MCF 10A (cell line): ENCODE results near the gene GPN2. TPM values are rescaled to one million over a fixed set of nuclear protein-coding genes. Genes with fewer than 3 reads are reported as not detected.

Experiments used
- BruUV-seq: library from RNA; stranded (reverse); fragments of 400-500 nt; replicated peaks from 2 replicates; lab custom pipeline; 2021; lab: Mats Ljungman, UMichigan
- CTCF ChIA-PET: fragments of 300-600 bp; sonication (Branson Sonifier 250); formaldehyde crosslinking; extraction: SDS; loops from one replicate; lab custom pipeline; 2021; ENCODE audit warnings: antibody characterized with exemption, inconsistent platforms; lab: Yijun Ruan, JAX
- POLR2A ChIA-PET: fragments of 300-600, 350-650 bp; sonication (Branson Sonifier 250); formaldehyde crosslinking; extraction: SDS; loops from one replicate; lab custom pipeline; 2020; ENCODE audit warnings: antibody characterized with exemption, inconsistent platforms; lab: Yijun Ruan, JAX
- DNase-seq: peaks from one replicate; pipeline ENCODE4 v3.0.0-alpha.2; 2018; ENCODE audit not compliant: unreplicated experiment
- H3K27ac Mint-ChIP-seq: one replicate; pipeline ENCODE4 v1.8.0; 2022; ENCODE audit warnings: mild to moderate bottlenecking, low read depth, mixed read lengths; ENCODE audit not compliant: unreplicated experiment
- H3K27me3 Mint-ChIP-seq: one replicate; pipeline ENCODE4 v1.8.0; 2022; ENCODE audit warnings: mixed read lengths; ENCODE audit not compliant: insufficient read depth, unreplicated experiment
- H3K36me3 Mint-ChIP-seq: one replicate; pipeline ENCODE4 v1.8.0; 2022; ENCODE audit warnings: mild to moderate bottlenecking, moderate library complexity, mixed read lengths; ENCODE audit not compliant: insufficient read depth, unreplicated experiment
- H3K4me1 Mint-ChIP-seq: one replicate; pipeline ENCODE4 v1.8.0; 2022; ENCODE audit warnings: mixed read lengths; ENCODE audit not compliant: insufficient read depth, unreplicated experiment
- H3K4me3 Mint-ChIP-seq: one replicate; pipeline ENCODE4 v1.8.0; 2022; ENCODE audit warnings: mild to moderate bottlenecking, moderate library complexity, mixed read lengths; ENCODE audit not compliant: unreplicated experiment
- H3K9me3 Mint-ChIP-seq: one replicate; pipeline ENCODE4 v1.8.0; 2022; ENCODE audit warnings: mixed read lengths; ENCODE audit not compliant: unreplicated experiment
- CTCF ChIP-seq: fragments of 200-600 bp; IDR thresholded peaks from one replicate; pipeline ENCODE4 v1.8.0; 2022; ENCODE audit warnings: antibody characterized with exemption, mild to moderate bottlenecking; ENCODE audit not compliant: unreplicated experiment
- intact Hi-C: fragments of 100-400 bp; cut with micrococcal nuclease; formaldehyde crosslinking; loops from 2 replicates; pipeline ENCODE4 v1.14.1; 2022
- total RNA-seq: library from RNA; stranded (reverse); gene quantifications from 2 replicates; pipeline ENCODE4 v1.2.3, GENCODE V29; 2022

GPN2 gene
- total RNA-seq, 1 experiment from 2014 or later, result 39.7 TPM

- BruUV-seq, result no TSS peak
- intact Hi-C loops, result loop anchor here (2.0 kb wide), 1 partner anchor 15 kb away; no protein-coding TSS in a partner anchor
- H3K27me3 Mint-ChIP-seq, result no peaks in the 10 kb centered on the region
- H3K36me3 Mint-ChIP-seq, result peaks cover 10% of the 10 kb centered on the region
- H3K4me1 Mint-ChIP-seq, result peaks cover 25% of the 10 kb centered on the region
- ChIA-PET POLR2A (interaction anchor here (0.6 to 9.7 kb wide), 22 partner anchors 8 to 1525 kb away, joined by 3 to 131 read pairs (median 4); partner anchors contain the start of genes DHDDS, GPN2, KDF1 and PIGV), CTCF (interaction anchor here (0.7 to 3.5 kb wide), 5 partner anchors 8 to 261 kb away, joined by 3 to 28 read pairs (median 4); no protein-coding TSS in a partner anchor)
- no peak for TF ChIP-seq CTCF
- no peak for DNase-seq
- H3K4me3 Mint-ChIP-seq, result peak overlapping the region; percentile 97
- H3K27ac Mint-ChIP-seq, result peak overlapping the region; percentile 94
- H3K9me3 Mint-ChIP-seq, result no peaks in the 10 kb centered on the region
Measured at GRCh38 chr1:26863685-26864077, 26.4 kb downstream of the GPN2 start.

DNA sequence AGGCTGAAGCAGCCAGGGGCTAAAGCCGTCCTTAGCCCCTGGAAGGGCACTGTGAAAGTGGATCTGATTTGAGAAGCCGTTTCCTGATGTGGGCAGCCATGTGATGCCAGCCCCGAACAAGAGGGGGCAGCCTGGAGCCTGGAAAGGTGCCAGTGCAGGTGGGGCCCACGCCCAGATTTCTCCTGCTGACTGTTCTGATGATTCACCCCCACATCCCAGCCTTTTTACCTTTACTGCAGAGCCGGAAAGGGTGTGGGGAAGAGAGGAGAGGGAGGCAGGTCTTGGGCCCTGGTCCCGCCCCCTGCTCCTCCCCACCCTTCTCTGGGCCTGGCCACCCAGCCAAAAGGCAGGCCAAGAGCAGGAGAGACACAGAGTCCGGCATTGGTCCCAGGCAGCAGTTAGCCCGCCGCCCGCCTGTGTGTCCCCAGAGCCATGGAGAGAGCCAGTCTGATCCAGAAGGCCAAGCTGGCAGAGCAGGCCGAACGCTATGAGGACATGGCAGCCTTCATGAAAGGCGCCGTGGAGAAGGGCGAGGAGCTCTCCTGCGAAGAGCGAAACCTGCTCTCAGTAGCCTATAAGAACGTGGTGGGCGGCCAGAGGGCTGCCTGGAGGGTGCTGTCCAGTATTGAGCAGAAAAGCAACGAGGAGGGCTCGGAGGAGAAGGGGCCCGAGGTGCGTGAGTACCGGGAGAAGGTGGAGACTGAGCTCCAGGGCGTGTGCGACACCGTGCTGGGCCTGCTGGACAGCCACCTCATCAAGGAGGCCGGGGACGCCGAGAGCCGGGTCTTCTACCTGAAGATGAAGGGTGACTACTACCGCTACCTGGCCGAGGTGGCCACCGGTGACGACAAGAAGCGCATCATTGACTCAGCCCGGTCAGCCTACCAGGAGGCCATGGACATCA is 27.1 kb downstream of the GPN2 start, which contains the start of gene SFN:
SFN (plus strand) TSS at position 369 of the 904 bp plus-strand sequence; CDS start at position 433, 64 bp downstream.
- POLR2A ChIA-PET, result interaction anchor here (0.6 to 9.7 kb wide), 30 partner anchors 7 to 1524 kb away, joined by 3 to 131 read pairs (median 4); partner anchors contain the start of genes DHDDS, GPATCH3, GPN2 and KDF1
- TSS peak; percentile 95 for BruUV-seq
- peak within 1 kb of the TSS; percentile 97 for H3K4me3 Mint-ChIP-seq
- H3K36me3 Mint-ChIP-seq, result peaks cover 10% of the 10 kb centered on the region
- H3K27ac Mint-ChIP-seq, result peak within 1 kb of the TSS; percentile 94
- TF ChIP-seq CTCF, result peak; percentile 78
- H3K9me3 Mint-ChIP-seq, result no peaks in the 10 kb centered on the region
- CTCF ChIA-PET, result interaction anchor here (0.6 to 3.5 kb wide), 8 partner anchors 9 to 261 kb away, joined by 3 to 28 read pairs (median 6); no protein-coding TSS in a partner anchor
- H3K4me1 Mint-ChIP-seq, result peaks cover 32% of the 10 kb centered on the region
- peak; percentile 99 for DNase-seq
- H3K27me3 Mint-ChIP-seq, result no peaks in the 10 kb centered on the region
- intact Hi-C loops, result no loop called here

GRCh38 chr1:26861889-26862378 is 28.1 kb downstream of the GPN2 start:
- H3K36me3 Mint-ChIP-seq, result peaks cover 10% of the 10 kb centered on the region
- BruUV-seq, result no TSS peak
- H3K4me1 Mint-ChIP-seq, result peaks cover 34% of the 10 kb centered on the region
- peak; percentile 79 for DNase-seq
- no peaks in the 10 kb centered on the region for H3K27me3 Mint-ChIP-seq
- no peaks in the 10 kb centered on the region for H3K9me3 Mint-ChIP-seq
- H3K27ac Mint-ChIP-seq, result peak overlapping the region; percentile 94
- POLR2A ChIA-PET, result interaction anchor here (0.6 to 9.7 kb wide), 20 partner anchors 6 to 582 kb away, joined by 3 to 131 read pairs (median 4); partner anchors contain the start of genes GPATCH3, GPN2 and TRNP1
- H3K4me3 Mint-ChIP-seq, result peak overlapping the region; percentile 97
- intact Hi-C loops, result no loop called here
- TF ChIP-seq CTCF, result no peak
- CTCF ChIA-PET, result interaction anchor here (0.6 to 3.5 kb wide), 11 partner anchors 10 to 260 kb away, joined by 3 to 28 read pairs (median 5); no protein-coding TSS in a partner anchor
